H1 (cell line): ENCODE measurements around the gene DICER1. TPM values are rescaled to one million over a fixed set of nuclear protein-coding genes. Genes with fewer than 3 reads are reported as not detected.

Experiments used
- ATF3 ChIP-seq: IDR thresholded peaks from 2 replicates; pipeline ENCODE4 v1.6.1; 2011; ENCODE audit warnings: low read depth, mild to moderate bottlenecking, low read length; ENCODE audit not compliant: insufficient read depth
- CHD7 ChIP-seq: fragments of 300-600 bp; sonication (generic); IDR thresholded peaks from 2 replicates; pipeline ENCODE4 v1.7.1; 2012; ENCODE audit warnings: low read length, moderate library complexity, mild to moderate bottlenecking, inconsistent platforms; ENCODE audit not compliant: insufficient replicate concordance
- CTBP2 ChIP-seq: IDR thresholded peaks from 2 replicates; pipeline ENCODE4 v1.7.0; 2011; ENCODE audit warnings: borderline replicate concordance, mild to moderate bottlenecking, moderate library complexity, mixed read lengths, low read length; ENCODE audit not compliant: insufficient read depth, insufficient read length
- CTCF ChIP-seq, 3 experiments: IDR thresholded peaks; 1 replicate in 2 of 3; 2 replicates in 1 of 3; pipeline versions ENCODE4 v1.5.1 to v1.6.1; 2011; ENCODE audit warnings: low read length in 3 of 3, mild to moderate bottlenecking in 3 of 3, inconsistent platforms in 2 of 3, low read depth in 1 of 3, moderate library complexity in 1 of 3; ENCODE audit not compliant: insufficient read depth in 1 of 3; ENCODE audit errors: control extremely low read depth in 1 of 3
- EP300 ChIP-seq, 2 experiments: IDR thresholded peaks; 1 replicate in 1 of 2; 2 replicates in 1 of 2; pipeline ENCODE4 v1.6.1; 2011 to 2012; ENCODE audit warnings: low read depth in 2 of 2, low read length in 2 of 2, mild to moderate bottlenecking in 2 of 2, borderline replicate concordance in 1 of 2, inconsistent platforms in 1 of 2, moderate library complexity in 1 of 2
- SIX5 ChIP-seq: IDR thresholded peaks from 2 replicates; pipeline ENCODE4 v1.6.1; 2011; ENCODE audit warnings: mild to moderate bottlenecking, low read depth, low read length
- SP4 ChIP-seq: IDR thresholded peaks from 2 replicates; pipeline ENCODE4 v1.6.1; 2012; ENCODE audit warnings: low read length, inconsistent platforms
- TAF7 ChIP-seq: optimal IDR thresholded peaks from 2 replicates; pipeline ENCODE3; 2011; ENCODE audit warnings: low read depth, mild to moderate bottlenecking, inconsistent platforms, low read length, moderate library complexity, borderline replicate concordance
- polyA plus RNA-seq, 7 experiments: library from polyadenylated mRNA; depleted of rRNA in 3 of 7; stranded (reverse) in 5 of 7; unstranded in 2 of 7; fragments of >200 nt in 5 of 7; fragments of 200-250 nt in 2 of 7; gene quantifications; 1 replicate in 5 of 7; 2 replicates in 1 of 7; 4 replicates in 1 of 7; pipeline versions ENCODE4 v1.2.1 to v1.2.3, GENCODE V29; 2011 to 2013; ENCODE audit warnings: missing spikeins in 2 of 7, mixed read lengths in 2 of 7
- total RNA-seq: library from RNA; stranded (reverse); fragmentation: NEBNext Ultra II Directional; extraction: Animal tissue kit (Norgen Biotek cat#: 25700); gene quantifications from 2 replicates; pipeline ENCODE4 v1.2.1, GENCODE V29; 2021

The DICER1 gene
- total and polyA plus RNA-seq, 2 of the 8 experiments (the other 6 are each of a cell fraction or from before 2014, with no cell fraction given), result 11.9 to 61.8 TPM

GRCh38 chr14:95167177-95167576 is 9.8 kb upstream of the DICER1 start (continued):
- TF ChIP-seq CHD7 (no peak), SIX5 (no peak), TAF7 (no peak), SP4 (no peak), ATF3 (no peak), CTCF (IDR thresholded peaks at IDR 0.05; ENCODE audit: control extremely low read depth in 1 of 3, insufficient read depth in 1 of 3, low read depth in 1 of 3, low read length in 3 of 3) (no peak), CTBP2 (no peak), EP300 (IDR thresholded peaks at IDR 0.05; ENCODE audit: borderline replicate concordance in 1 of 2, low read depth in 2 of 2, low read length in 2 of 2) (no peak)
